Right atrium auricular region (tissue), 2 donors: ENCODE measurements around the gene SLC39A11. TPM values are rescaled to one million over a fixed set of nuclear protein-coding genes. Genes with fewer than 3 reads are reported as not detected.

Experiments
- DNase-seq: peaks from one replicate; pipeline ENCODE4 v3.0.0-alpha.2; 2019; ENCODE audit warnings: low spot score
- H3K27ac ChIP-seq, 2 donors: fragments of 200-600 bp; sonication (generic); 1 replicate in 1 of 2; 2 replicates in 1 of 2; pipeline ENCODE4 v1.5.1; 2016 to 2019
- H3K27me3 ChIP-seq, 2 donors: fragments of 200-600 bp; sonication (generic); one replicate each; pipeline versions ENCODE4 v1.5.1 to v1.6.0; 2017 to 2019
- H3K36me3 ChIP-seq: fragments of 200-600 bp; sonication (generic); one replicate; pipeline ENCODE4 v1.5.1; 2016
- H3K4me1 ChIP-seq, 2 donors: fragments of 200-600 bp; sonication (generic); one replicate each; pipeline versions ENCODE4 v1.5.1 to v1.6.0; 2017 to 2019
- H3K4me3 ChIP-seq, 2 donors: fragments of 200-600 bp; sonication (generic); 1 replicate in 1 of 2; 2 replicates in 1 of 2; pipeline ENCODE4 v1.5.1; 2017 to 2019; ENCODE audit warnings: mild to moderate bottlenecking in 1 of 2, moderate library complexity in 1 of 2
- H3K9me3 ChIP-seq, 2 donors: fragments of 200-600 bp; sonication (generic); one replicate each; pipeline ENCODE4 v1.5.1; 2019
- CTCF ChIP-seq, 2 donors: fragments of 200-600 bp; sonication (generic); IDR thresholded peaks; one replicate each; pipeline ENCODE4 v1.5.1; 2019; ENCODE audit warnings: antibody characterized with exemption in 2 of 2
- total RNA-seq, 2 donors: library from RNA; depleted of rRNA; stranded (reverse); fragments of >200 nt; gene quantifications; one replicate each; pipeline ENCODE4 v1.1.0, GENCODE V29; 2016

The SLC39A11 gene
- total RNA-seq, 2 donors from 2014 or later: 7.4 to 15.5 TPM

- H3K36me3 ChIP-seq: no peaks in the 10 kb centered on the region
- H3K9me3 ChIP-seq: no peaks in the 10 kb centered on the region
- no peak overlapping the region for H3K4me3 ChIP-seq
- H3K27me3 ChIP-seq: no peaks in the 10 kb centered on the region
- H3K27ac ChIP-seq: no peak overlapping the region
- H3K4me1 ChIP-seq: peaks cover 0 to 22% of the 10 kb centered on the region in 2 donors
- DNase-seq: no peak
- TF ChIP-seq CTCF (IDR thresholded peaks at IDR 0.05): no peak
Measured at GRCh38 chr17:72975509-72975908, 117.0 kb downstream of the SLC39A11 start.

- no peak for DNase-seq
- Histone ChIP-seq H3K27ac (no peak overlapping the region), H3K27me3 (no peaks in the 10 kb centered on the region), H3K4me3 (no peak overlapping the region), H3K9me3 (no peaks in the 10 kb centered on the region), H3K4me1 (peaks cover 0 to 22% of the 10 kb centered on the region in 2 donors), H3K36me3 (no peaks in the 10 kb centered on the region)
- TF ChIP-seq CTCF (IDR thresholded peaks at IDR 0.05): no peak
Measured at GRCh38 chr17:72974605-72975232, 117.8 kb downstream of the SLC39A11 start.

- Histone ChIP-seq H3K4me1 (peaks cover 0 to 22% of the 10 kb centered on the region in 2 donors), H3K27ac (no peak overlapping the region), H3K9me3 (no peaks in the 10 kb centered on the region), H3K36me3 (no peaks in the 10 kb centered on the region), H3K27me3 (no peaks in the 10 kb centered on the region), H3K4me3 (no peak overlapping the region)
- no peak for DNase-seq
- TF ChIP-seq CTCF (IDR thresholded peaks at IDR 0.05): no peak
Measured at GRCh38 chr17:72972263-72972951, 120.1 kb downstream of the SLC39A11 start.

GRCh38 chr17:72971226-72971880 is 121.1 kb downstream of the SLC39A11 start:
- Histone ChIP-seq H3K27me3 (no peaks in the 10 kb centered on the region), H3K4me1 (peaks cover 0 to 11% of the 10 kb centered on the region in 2 donors), H3K4me3 (no peak overlapping the region), H3K36me3 (no peaks in the 10 kb centered on the region), H3K27ac (no peak overlapping the region), H3K9me3 (no peaks in the 10 kb centered on the region)
- no peak for DNase-seq
- TF ChIP-seq CTCF (IDR thresholded peaks at IDR 0.05): no peak

GRCh38 chr17:72970797-72971196 is 121.7 kb downstream of the SLC39A11 start:
- no peaks in the 10 kb centered on the region for H3K36me3 ChIP-seq
- H3K4me1 ChIP-seq: peaks cover 0 to 11% of the 10 kb centered on the region in 2 donors
- DNase-seq: no peak
- no peak overlapping the region for H3K4me3 ChIP-seq
- no peaks in the 10 kb centered on the region for H3K27me3 ChIP-seq
- H3K9me3 ChIP-seq: no peaks in the 10 kb centered on the region
- no peak for TF ChIP-seq CTCF (IDR thresholded peaks at IDR 0.05)
- no peak overlapping the region for H3K27ac ChIP-seq
